ENCODE measurements around the gene RSPH6A. TPM values are rescaled to one million over a fixed set of nuclear protein-coding genes. Genes with fewer than 3 reads are reported as not detected.

The RSPH6A gene
- total and polyA plus RNA-seq, 10 of the 15 experiments (the other 5 are each of a cell fraction or from before 2014, with no cell fraction given), result 0.03 to 0.41 (median 0.22) TPM; not detected in 4

GRCh38 chr19:45763691-45764294 is 51.3 kb downstream of the RSPH6A start:
- SMC1A ChIA-PET (ENCODE audit: uncharacterized antibody, unreplicated experiment), result no interaction called here
- in situ Hi-C loops (cut with MboI) (no loop called here), intact Hi-C loops (cut with micrococcal nuclease; ENCODE audit: unreplicated experiment) (no loop called here)
- FAIRE-seq (no peak), ATAC-seq (no peak), DNase-seq (ENCODE audit: low read depth, low spot score) (no peak)
- H3K4me2 ChIP-seq (ENCODE audit: control insufficient read depth, insufficient read depth), result no peak overlapping the region
- H3K27me3 ChIP-seq (replicated peaks in 1 of 2; ENCODE audit: control insufficient read depth in 2 of 2, insufficient read depth in 2 of 2, low read length in 1 of 2), result no peaks in the 10 kb centered on the region
- no peak overlapping the region for H2AFZ ChIP-seq (ENCODE audit: control insufficient read depth, low read depth, low read length)
- no peak overlapping the region for H3K4me3 ChIP-seq
- no TSS peak for BruUV-seq (replicated peaks)
- POLR2A ChIA-PET, result no interaction called here
- CTCF ChIA-PET, result no interaction called here
- TF ChIP-seq MYC (IDR thresholded peaks at IDR 0.05; ENCODE audit: insufficient read depth, insufficient read length, insufficient replicate concordance, low read length, severe bottlenecking), result no peak
- H3K79me2 ChIP-seq (ENCODE audit: control insufficient read depth, insufficient read depth, low read length), result no peaks in the 10 kb centered on the region
- H4K20me1 ChIP-seq (ENCODE audit: control insufficient read depth, insufficient read depth), result no peaks in the 10 kb centered on the region
- no peaks in the 10 kb centered on the region for H3K9me3 ChIP-seq (replicated peaks; ENCODE audit: control insufficient read depth, insufficient read depth, low read length)
- H3K27ac ChIP-seq (ENCODE audit: control insufficient read depth, insufficient read depth), result no peak overlapping the region
- WGBS (ENCODE audit: insufficient coverage, insufficient replicate concordance, low lambda C conversion rate, missing lambda C conversion rate), result 56% methylated on average over 27 of the region's 27 CpGs
- H3K9ac ChIP-seq (ENCODE audit: control insufficient read depth, insufficient read depth, low read length), result no peak overlapping the region
- RAD21 ChIA-PET (ENCODE audit: unreplicated experiment), result no interaction called here
- H3K36me3 ChIP-seq (ENCODE audit: control insufficient read depth in 2 of 2, insufficient read depth in 2 of 2, low read length in 1 of 2), result no peaks in the 10 kb centered on the region
- no peaks in the 10 kb centered on the region for H3K4me1 ChIP-seq (ENCODE audit: control insufficient read depth, insufficient read depth, low read length)

- BruUV-seq (replicated peaks), result no TSS peak
- H3K79me2 ChIP-seq (ENCODE audit: control insufficient read depth, insufficient read depth, low read length), result no peaks in the 10 kb centered on the region
- CTCF ChIA-PET, result interaction anchor here (0.7 to 1.0 kb wide), 2 partner anchors 10 to 16 kb away, joined by 3 to 5 read pairs; no protein-coding TSS in a partner anchor
- DNase-seq (ENCODE audit: low read depth, low spot score), result no peak
- no peak overlapping the region for H3K4me2 ChIP-seq (ENCODE audit: control insufficient read depth, insufficient read depth)
- no peak for ATAC-seq
- H3K27me3 ChIP-seq (replicated peaks in 1 of 2; ENCODE audit: control insufficient read depth in 2 of 2, insufficient read depth in 2 of 2, low read length in 1 of 2), result no peaks in the 10 kb centered on the region
- no peaks in the 10 kb centered on the region for H3K4me1 ChIP-seq (ENCODE audit: control insufficient read depth, insufficient read depth, low read length)
- no peak for FAIRE-seq
- 56% methylated on average over 15 of the region's 15 CpGs for WGBS (ENCODE audit: insufficient coverage, insufficient replicate concordance, low lambda C conversion rate, missing lambda C conversion rate)
- no peaks in the 10 kb centered on the region for H3K36me3 ChIP-seq (ENCODE audit: control insufficient read depth in 2 of 2, insufficient read depth in 2 of 2, low read length in 1 of 2)
- no peak overlapping the region for H2AFZ ChIP-seq (ENCODE audit: control insufficient read depth, low read depth, low read length)
- H3K9ac ChIP-seq (ENCODE audit: control insufficient read depth, insufficient read depth, low read length), result no peak overlapping the region
- in situ Hi-C loops (cut with MboI), result no loop called here
- POLR2A ChIA-PET, result no interaction called here
- intact Hi-C loops (cut with micrococcal nuclease; ENCODE audit: unreplicated experiment), result no loop called here
- no peaks in the 10 kb centered on the region for H4K20me1 ChIP-seq (ENCODE audit: control insufficient read depth, insufficient read depth)
- H3K9me3 ChIP-seq (replicated peaks; ENCODE audit: control insufficient read depth, insufficient read depth, low read length), result no peaks in the 10 kb centered on the region
- H3K4me3 ChIP-seq, result no peak overlapping the region
- RAD21 ChIA-PET (ENCODE audit: unreplicated experiment), result no interaction called here
- no peak overlapping the region for H3K27ac ChIP-seq (ENCODE audit: control insufficient read depth, insufficient read depth)
- SMC1A ChIA-PET (ENCODE audit: uncharacterized antibody, unreplicated experiment), result interaction anchor here (0.8 kb wide), 1 partner anchor 46 kb away, joined by 3 read pairs; no protein-coding TSS in a partner anchor
- TF ChIP-seq CEBPZ (IDR thresholded peaks at IDR 0.05; ENCODE audit: low read depth, low read length) (no peak), HCFC1 (IDR thresholded peaks at IDR 0.05; ENCODE audit: low read length) (no peak), PAX5 (IDR thresholded peaks at IDR 0.05; ENCODE audit: borderline replicate concordance, low read depth, low read length) (no peak)
- TF ChIP-seq, protein P1, sequence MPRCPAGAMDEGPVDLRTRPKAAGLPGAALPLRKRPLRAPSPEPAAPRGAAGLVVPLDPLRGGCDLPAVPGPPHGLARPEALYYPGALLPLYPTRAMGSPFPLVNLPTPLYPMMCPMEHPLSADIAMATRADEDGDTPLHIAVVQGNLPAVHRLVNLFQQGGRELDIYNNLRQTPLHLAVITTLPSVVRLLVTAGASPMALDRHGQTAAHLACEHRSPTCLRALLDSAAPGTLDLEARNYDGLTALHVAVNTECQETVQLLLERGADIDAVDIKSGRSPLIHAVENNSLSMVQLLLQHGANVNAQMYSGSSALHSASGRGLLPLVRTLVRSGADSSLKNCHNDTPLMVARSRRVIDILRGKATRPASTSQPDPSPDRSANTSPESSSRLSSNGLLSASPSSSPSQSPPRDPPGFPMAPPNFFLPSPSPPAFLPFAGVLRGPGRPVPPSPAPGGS (IDR thresholded peaks at IDR 0.05; ENCODE audit: borderline replicate concordance, insufficient read depth, low read depth, low read length, poor library complexity, severe bottlenecking), result no peak
- TF ChIP-seq, protein P2, sequence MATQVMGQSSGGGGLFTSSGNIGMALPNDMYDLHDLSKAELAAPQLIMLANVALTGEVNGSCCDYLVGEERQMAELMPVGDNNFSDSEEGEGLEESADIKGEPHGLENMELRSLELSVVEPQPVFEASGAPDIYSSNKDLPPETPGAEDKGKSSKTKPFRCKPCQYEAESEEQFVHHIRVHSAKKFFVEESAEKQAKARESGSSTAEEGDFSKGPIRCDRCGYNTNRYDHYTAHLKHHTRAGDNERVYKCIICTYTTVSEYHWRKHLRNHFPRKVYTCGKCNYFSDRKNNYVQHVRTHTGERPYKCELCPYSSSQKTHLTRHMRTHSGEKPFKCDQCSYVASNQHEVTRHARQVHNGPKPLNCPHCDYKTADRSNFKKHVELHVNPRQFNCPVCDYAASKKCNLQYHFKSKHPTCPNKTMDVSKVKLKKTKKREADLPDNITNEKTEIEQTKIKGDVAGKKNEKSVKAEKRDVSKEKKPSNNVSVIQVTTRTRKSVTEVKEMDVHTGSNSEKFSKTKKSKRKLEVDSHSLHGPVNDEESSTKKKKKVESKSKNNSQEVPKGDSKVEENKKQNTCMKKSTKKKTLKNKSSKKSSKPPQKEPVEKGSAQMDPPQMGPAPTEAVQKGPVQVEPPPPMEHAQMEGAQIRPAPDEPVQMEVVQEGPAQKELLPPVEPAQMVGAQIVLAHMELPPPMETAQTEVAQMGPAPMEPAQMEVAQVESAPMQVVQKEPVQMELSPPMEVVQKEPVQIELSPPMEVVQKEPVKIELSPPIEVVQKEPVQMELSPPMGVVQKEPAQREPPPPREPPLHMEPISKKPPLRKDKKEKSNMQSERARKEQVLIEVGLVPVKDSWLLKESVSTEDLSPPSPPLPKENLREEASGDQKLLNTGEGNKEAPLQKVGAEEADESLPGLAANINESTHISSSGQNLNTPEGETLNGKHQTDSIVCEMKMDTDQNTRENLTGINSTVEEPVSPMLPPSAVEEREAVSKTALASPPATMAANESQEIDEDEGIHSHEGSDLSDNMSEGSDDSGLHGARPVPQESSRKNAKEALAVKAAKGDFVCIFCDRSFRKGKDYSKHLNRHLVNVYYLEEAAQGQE (IDR thresholded peaks at IDR 0.05; ENCODE audit: low read depth, low read length), result no peak
Observed at GRCh38 chr19:45762870-45763631, 52.1 kb downstream of the RSPH6A start.
